GM10248 (cell line): ENCODE results near the gene JAG2.

Experiments used
- CTCF ChIA-PET: fragments of 300-600 bp; sonication (Branson Sonifier 250); formaldehyde crosslinking; extraction: SDS; loops from one replicate; lab custom pipeline; 2021; ENCODE audit warnings: antibody characterized with exemption; lab: Yijun Ruan, JAX
- POLR2A ChIA-PET: fragments of 350-650 bp; sonication (Branson Sonifier 250); formaldehyde crosslinking; extraction: SDS; loops from one replicate; lab custom pipeline; 2020; ENCODE audit warnings: antibody characterized with exemption; lab: Yijun Ruan, JAX
- DNase-seq: peaks from one replicate; pipeline ENCODE4 v3.0.0; 2012; ENCODE audit errors: extremely low spot score
- TF ChIP-seq, protein P1 (sequence below): IDR thresholded peaks from 2 replicates; pipeline ENCODE4 v1.5.1; 2012; ENCODE audit warnings: mild to moderate bottlenecking, low read depth; ENCODE audit errors: extremely low read depth, missing control alignments, control extremely low read depth

Gene JAG2

DNA sequence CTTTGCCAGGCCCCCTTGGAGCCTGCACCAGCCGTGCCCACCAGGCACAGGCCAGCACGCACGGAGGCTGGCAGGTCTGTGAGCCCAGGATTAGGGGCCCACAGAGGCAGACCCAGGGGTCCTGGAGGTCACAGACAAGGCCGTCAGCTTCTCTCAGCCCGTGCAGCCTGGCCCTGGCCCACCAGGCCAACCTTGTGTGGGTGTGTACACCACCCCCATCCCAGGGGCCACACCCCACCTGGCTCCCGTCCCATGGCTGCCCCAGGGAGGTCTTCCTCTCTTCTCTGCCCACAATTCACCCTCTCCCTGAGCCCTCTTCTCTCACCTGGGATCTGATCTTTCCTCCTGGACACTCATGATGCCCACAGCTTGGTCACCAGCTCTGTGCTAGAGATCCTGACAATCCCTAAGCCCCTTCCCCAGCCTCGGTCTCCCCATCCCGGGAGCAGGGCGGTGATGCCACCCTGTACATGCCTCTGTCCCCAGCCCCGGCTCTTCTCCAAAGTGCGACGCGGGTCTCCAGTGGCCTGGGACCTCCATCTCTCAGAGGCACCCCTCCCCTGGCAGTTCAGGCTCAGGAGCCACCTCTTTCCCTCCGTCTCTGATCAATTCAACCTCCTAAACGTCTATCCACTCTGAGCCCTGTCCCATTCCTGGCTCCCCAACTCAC, 72.2 kb downstream of the JAG2 start:
- POLR2A ChIA-PET = no interaction called here

DNA sequence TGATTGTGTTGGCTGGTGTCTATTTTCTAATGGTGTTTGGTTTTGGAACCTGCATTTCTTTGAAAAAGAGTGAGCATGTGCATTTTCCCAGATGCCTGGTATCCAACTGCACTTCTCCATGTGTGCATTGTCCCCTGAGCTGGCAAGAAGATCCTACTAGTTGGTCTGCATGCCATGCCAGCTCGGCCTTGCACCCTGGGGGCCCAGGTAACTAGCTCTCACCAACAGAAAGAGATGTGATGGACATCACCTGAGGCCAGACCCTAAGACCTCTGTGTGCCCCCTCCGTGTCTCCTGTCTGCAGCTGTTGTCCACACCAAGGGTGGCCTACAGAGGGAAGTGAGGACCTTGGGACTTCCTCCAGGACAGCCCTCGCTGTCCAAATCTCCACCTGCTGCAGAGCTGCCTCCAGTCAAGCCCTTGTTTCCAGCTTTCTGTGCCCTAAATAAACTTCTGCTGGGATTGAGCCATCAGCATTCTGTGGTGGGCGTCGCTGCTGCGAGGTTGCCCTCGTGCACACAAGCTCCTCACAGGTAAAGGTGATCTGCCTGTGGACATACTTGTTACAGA, 73.3 kb downstream of the JAG2 start:
- TF ChIP-seq, protein P1, sequence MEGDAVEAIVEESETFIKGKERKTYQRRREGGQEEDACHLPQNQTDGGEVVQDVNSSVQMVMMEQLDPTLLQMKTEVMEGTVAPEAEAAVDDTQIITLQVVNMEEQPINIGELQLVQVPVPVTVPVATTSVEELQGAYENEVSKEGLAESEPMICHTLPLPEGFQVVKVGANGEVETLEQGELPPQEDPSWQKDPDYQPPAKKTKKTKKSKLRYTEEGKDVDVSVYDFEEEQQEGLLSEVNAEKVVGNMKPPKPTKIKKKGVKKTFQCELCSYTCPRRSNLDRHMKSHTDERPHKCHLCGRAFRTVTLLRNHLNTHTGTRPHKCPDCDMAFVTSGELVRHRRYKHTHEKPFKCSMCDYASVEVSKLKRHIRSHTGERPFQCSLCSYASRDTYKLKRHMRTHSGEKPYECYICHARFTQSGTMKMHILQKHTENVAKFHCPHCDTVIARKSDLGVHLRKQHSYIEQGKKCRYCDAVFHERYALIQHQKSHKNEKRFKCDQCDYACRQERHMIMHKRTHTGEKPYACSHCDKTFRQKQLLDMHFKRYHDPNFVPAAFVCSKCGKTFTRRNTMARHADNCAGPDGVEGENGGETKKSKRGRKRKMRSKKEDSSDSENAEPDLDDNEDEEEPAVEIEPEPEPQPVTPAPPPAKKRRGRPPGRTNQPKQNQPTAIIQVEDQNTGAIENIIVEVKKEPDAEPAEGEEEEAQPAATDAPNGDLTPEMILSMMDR = no peak
- DNase-seq = no peak
- ChIA-PET CTCF (interaction anchor here (0.8 to 1.3 kb wide), 3 partner anchors 8 to 276 kb away, joined by 3 read pairs; no protein-coding TSS in a partner anchor), POLR2A (no interaction called here)

More for the DNA sequence above, 72.2 kb downstream of the JAG2 start:
- TF ChIP-seq, protein P1 = no peak
- DNase-seq = no peak
- CTCF ChIA-PET = interaction anchor here (1.3 kb wide), 1 partner anchor 256 kb away, joined by 3 read pairs; no protein-coding TSS in a partner anchor

DNA sequence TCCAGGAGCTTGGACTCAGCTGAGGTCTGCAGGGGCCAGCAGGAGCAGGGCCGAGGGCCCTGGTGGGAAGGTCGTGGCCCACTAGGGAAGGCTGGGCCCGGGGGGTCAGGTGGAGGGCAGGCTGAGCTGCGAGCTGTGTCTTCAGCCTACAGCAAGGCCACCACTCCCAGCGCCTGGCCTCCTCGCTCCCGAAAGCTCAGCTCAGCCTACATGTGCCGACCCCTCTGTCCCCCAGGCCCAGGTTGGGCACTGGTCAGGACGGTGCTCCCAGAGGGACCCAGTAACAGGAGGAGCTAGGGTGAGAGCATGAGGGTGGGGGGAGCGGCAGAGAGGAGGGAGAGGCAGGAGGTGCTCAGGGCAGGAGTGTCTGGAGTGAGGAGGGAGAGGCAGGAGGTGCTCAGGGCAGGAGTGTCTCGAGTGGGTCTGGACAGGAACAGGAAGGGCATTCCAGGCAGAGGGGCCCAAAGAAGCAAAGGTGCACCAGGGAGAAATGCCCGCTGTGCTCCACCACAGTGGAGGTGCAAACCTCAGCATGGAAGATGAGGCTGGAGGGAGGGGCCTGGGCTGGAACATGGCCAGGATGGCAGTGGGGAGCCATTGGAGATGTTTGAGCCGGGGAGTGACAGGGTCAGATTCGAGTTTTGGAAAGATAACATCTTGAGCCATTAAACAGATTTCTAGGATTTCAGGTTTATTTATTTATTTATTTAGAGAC, 74.2 kb downstream of the JAG2 start:
- no peak for DNase-seq
- TF ChIP-seq, protein P1 = no peak
- ChIA-PET CTCF (interaction anchor here (0.7 to 1.0 kb wide), 3 partner anchors 7 to 258 kb away, joined by 3 read pairs; no protein-coding TSS in a partner anchor), POLR2A (no interaction called here)

- ChIA-PET POLR2A (no interaction called here), CTCF (interaction anchor here (0.7 to 1.0 kb wide), 2 partner anchors 9 to 258 kb away, joined by 3 read pairs; no protein-coding TSS in a partner anchor)
- DNase-seq = peak; percentile 90
- TF ChIP-seq, protein P1 = peak; percentile 56
These were observed 75.0 kb downstream of the JAG2 start for GRCh38 chr14:105093431-105094192.

- ChIA-PET POLR2A (no interaction called here), CTCF (interaction anchor here (0.7 kb wide), 1 partner anchor 10 kb away, joined by 3 read pairs; no protein-coding TSS in a partner anchor)
- DNase-seq = peak; percentile 81
- TF ChIP-seq, protein P1 = no peak
These were observed 75.5 kb downstream of the JAG2 start for GRCh38 chr14:105093038-105093430.
